ENCODE data around the gene TTC38. TPM values are rescaled to one million over a fixed set of nuclear protein-coding genes. Genes with fewer than 3 reads are reported as not detected.

Gene TTC38
- total and polyA plus RNA-seq, 8 donors: 26.8 to 36.0 (median 33.5) TPM

DNA sequence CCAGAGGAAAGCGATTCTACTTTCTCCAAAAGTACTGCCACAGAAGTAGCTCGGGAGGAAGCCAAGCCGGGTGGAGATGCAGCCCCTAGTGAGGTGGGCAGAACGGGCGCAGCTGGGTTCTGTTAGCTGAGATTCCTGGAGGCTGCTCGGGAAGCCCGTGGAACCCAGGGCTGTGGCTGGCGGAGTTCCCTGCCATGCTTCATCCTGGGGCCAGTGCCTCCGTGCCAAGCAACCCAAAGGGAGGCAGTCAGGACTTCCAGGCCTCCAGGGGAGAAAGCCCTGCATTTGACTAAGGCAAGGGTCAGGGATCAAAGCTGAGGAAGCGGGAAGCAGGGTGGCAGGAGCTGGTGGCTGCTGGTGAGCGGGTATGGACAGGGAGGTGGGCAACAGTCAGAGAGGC is 61.0 kb downstream of the TTC38 start:
- intact Hi-C loops (cut with DNase I): no loop called here
- Histone ChIP-seq H3K4me1 (no peaks in the 10 kb centered on the region), H3K36me3 (peaks cover 0 to 38% of the 10 kb centered on the region in 2 donors), H3K4me3 (no peak overlapping the region), H3K27ac (no peak overlapping the region), H3K9me3 (no peaks in the 10 kb centered on the region), H3K27me3 (no peaks in the 10 kb centered on the region)
- TF ChIP-seq, protein P1, sequence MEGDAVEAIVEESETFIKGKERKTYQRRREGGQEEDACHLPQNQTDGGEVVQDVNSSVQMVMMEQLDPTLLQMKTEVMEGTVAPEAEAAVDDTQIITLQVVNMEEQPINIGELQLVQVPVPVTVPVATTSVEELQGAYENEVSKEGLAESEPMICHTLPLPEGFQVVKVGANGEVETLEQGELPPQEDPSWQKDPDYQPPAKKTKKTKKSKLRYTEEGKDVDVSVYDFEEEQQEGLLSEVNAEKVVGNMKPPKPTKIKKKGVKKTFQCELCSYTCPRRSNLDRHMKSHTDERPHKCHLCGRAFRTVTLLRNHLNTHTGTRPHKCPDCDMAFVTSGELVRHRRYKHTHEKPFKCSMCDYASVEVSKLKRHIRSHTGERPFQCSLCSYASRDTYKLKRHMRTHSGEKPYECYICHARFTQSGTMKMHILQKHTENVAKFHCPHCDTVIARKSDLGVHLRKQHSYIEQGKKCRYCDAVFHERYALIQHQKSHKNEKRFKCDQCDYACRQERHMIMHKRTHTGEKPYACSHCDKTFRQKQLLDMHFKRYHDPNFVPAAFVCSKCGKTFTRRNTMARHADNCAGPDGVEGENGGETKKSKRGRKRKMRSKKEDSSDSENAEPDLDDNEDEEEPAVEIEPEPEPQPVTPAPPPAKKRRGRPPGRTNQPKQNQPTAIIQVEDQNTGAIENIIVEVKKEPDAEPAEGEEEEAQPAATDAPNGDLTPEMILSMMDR (IDR thresholded peaks at IDR 0.05): no peak
- ATAC-seq (no peak), DNase-seq (peak in 1 of 4 donors; percentile 59)

DNA sequence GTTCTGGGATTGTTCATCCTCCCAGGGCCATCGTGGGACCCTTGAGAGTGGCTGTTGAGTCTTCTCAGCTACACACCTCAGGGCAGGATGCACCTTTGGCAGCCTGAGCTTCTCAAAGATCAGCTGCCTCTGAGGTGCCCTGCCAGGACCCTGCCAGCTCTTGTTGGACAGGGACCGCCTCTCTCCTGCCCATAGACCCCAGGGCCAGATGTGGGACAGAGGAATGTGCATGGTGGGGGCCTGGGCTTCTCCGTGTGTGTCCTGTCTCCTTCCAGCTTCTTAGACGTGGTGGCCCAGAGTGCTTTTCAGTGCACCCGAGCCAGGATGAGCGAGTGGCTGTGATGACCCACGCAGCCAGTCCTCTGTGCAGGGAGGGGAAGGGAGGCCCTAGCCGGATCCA is 61.8 kb downstream of the TTC38 start:
- DNase-seq: no peak
- peaks cover 0 to under 1% of the 10 kb centered on the region in 2 donors for H3K4me1 ChIP-seq
- H3K4me3 ChIP-seq: no peak overlapping the region
- H3K27me3 ChIP-seq: no peaks in the 10 kb centered on the region
- TF ChIP-seq, protein P1 (IDR thresholded peaks at IDR 0.05): no peak
- intact Hi-C loops (cut with DNase I): no loop called here
- H3K9me3 ChIP-seq: no peaks in the 10 kb centered on the region
- H3K27ac ChIP-seq: no peak overlapping the region
- peaks cover 0 to 38% of the 10 kb centered on the region in 2 donors for H3K36me3 ChIP-seq
- ATAC-seq: no peak

DNA sequence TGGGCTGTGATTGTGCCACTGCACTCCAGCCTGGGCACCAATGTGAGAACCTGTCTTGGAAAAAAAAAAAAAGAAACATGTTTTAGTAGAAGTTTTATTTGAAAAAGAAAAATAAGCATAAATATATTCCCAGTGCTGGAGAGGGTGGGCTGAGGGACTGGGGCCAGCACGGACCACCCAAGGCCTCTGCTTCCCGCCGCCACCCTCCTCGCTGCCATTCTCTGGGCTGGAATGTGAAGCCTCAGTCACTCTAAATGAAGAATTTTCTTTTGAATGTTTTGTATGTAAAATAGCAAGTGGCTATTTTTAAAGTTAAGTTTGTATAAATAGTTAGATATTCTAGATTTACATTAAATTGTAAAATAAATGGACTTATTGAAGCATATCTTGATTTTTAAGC is 62.6 kb downstream of the TTC38 start:
- Histone ChIP-seq H3K4me3 (no peak overlapping the region), H3K36me3 (peaks cover 0 to 35% of the 10 kb centered on the region in 2 donors), H3K9me3 (no peaks in the 10 kb centered on the region), H3K27ac (no peak overlapping the region), H3K27me3 (no peaks in the 10 kb centered on the region), H3K4me1 (peaks cover 0 to 7% of the 10 kb centered on the region in 2 donors)
- intact Hi-C loops (cut with DNase I): no loop called here
- ATAC-seq (no peak), DNase-seq (no peak)
- TF ChIP-seq, protein P1 (IDR thresholded peaks at IDR 0.05): no peak

DNA sequence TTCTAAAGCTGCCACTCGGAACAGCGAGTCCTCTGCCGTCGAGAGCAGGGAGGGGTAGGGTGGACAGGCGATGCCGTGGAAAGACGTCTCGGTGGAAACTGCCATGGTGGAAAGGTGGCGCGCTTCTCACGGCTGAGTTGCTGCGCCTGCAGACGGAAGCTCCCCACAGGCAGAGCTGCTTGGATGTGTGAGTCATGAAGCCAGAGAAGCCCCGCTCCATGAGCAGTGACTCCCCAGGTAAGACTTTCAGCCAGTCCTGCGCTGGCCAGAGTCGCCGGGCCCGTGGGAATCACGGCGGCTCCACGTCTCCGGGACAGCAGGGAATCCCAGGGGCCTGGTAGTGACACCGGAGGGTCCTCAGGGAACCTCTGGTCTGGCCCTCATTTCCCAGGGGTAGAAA is 63.7 kb downstream of the TTC38 start:
- peaks cover 0 to 29% of the 10 kb centered on the region in 2 donors for H3K36me3 ChIP-seq
- H3K27me3 ChIP-seq: no peaks in the 10 kb centered on the region
- intact Hi-C loops (cut with DNase I): no loop called here
- ATAC-seq (no peak), DNase-seq (peak in 1 of 4 donors; percentile 50)
- no peak overlapping the region for H3K4me3 ChIP-seq
- TF ChIP-seq, protein P1 (IDR thresholded peaks at IDR 0.05): no peak
- no peaks in the 10 kb centered on the region for H3K9me3 ChIP-seq
- H3K27ac ChIP-seq: no peak overlapping the region
- H3K4me1 ChIP-seq: peaks cover 1 to 10% of the 10 kb centered on the region in 2 donors

DNA sequence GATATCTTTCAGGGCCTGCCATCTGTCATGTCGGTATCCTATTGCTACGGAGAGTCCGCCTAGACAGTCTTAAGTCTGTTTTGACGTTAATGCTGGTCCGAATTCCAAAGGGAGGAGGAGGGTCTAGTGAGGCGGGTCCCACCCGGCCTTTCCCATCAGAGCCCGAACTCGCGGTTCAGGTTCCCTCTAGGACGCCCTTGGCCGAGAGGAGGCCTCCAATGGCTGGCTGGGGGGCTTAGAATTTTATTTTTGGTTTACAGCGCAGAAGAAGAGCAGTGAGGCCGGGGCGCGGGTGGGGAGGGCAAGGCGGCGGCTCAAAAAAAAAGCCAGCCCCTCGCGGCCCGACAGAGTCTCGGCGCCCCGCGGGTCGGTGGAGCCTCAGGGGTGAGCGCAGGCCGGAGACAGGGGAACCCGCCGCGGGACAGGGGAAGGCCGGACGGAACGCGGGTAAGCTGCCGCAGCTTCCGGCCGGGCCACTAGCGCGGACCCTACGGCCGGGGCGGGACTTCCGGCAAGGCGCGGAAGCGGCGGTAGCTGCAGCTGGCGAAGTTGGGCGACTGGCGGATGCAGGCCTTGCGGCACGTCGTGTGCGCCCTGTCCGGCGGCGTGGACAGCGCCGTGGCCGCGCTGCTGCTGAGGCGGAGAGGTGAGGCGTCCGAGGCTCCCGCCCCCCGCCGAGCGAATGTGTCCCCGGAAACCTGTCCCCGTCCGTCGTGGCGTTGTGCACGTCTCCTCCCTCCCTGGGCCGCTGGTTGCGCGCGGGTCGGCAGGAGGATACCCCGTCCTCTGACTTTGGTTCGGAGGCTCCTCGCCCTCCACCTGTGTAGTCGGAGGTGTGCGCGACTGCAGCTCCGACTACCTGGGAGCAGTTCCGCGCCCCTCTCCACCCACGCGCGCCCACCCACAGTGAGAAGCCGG is 67.7 kb downstream of the TTC38 start, which contains the start of gene TRMU:
TRMU (plus strand) TSS at position 514 of the 918 bp plus-strand sequence; CDS start at position 565, 51 bp downstream.
- intact Hi-C loops (cut with DNase I): no loop called here
- peaks cover 6 to 20% of the 10 kb centered on the region in 2 donors for H3K4me1 ChIP-seq
- peak within 1 kb of the TSS; percentile 90 to 99 for H3K4me3 ChIP-seq
- DNase-seq (peak; percentile 78 to 98 (median 88)), ATAC-seq (peak; percentile 97)
- TF ChIP-seq, protein P1 (IDR thresholded peaks at IDR 0.05): no peak
- peak within 1 kb of the TSS; percentile 89 to 90 for H3K27ac ChIP-seq
- no peaks in the 10 kb centered on the region for H3K27me3 ChIP-seq
- no peaks in the 10 kb centered on the region for H3K9me3 ChIP-seq
- H3K36me3 ChIP-seq: peaks cover 0 to 41% of the 10 kb centered on the region in 2 donors

Measured in left lung (tissue), 10 donors.